ENCODE data around the gene MT1G.

Gene MT1G

DNA sequence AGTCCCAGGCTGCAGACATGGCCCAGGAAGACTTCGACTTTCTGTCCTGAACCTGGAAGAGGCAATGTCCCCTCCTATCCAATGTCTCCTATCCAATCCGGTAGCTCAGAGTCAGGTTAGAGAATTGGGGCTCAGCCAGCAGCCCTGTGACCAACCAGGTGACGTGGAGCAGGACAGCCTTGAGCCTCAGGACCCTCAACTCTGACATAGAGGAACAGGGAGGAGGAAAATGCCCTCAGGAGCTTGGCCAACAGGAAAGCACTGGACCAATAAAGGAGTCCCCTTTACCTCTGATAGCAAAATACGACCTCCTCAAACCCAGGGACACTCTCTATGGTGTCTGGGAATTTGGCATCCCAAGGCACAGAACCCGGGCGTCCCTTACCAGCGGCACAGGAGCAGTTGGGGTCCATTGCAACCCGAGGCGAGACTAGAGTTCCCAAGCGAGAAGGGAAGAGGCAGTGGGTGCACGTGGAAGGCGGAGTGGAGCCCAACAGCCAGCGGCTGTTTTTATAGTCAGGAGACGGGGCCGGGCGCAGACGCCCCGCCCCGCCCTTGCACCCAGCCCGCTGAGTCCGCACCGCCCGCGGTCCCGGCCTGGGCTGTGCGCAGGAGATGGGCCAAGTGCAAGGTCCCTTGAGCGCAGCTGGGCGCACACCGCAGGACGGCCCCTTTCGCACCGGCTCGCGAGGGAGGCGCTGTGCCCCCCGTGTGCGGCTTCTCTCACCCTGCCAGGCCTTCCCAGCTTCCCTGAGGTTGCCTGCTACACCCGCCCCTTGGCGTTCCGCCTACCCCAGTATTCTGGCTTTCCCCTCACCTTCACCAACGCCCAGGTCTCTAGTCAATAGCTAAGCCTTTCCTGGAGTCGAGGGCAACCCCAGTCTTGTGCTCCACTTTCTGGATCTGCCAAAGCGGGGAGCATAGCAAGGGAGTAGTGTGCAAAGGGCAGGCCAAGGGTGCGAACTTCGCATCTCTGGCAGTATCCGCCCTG, at the start of gene MT1G:
Gene MT1G (minus strand): TSS at position 485 of the 991 bp plus-strand sequence. CDS start 72 bp downstream, at position 413.
- TF ChIP-seq TCF12 (IDR thresholded peaks at IDR 0.05; ENCODE audit: low read depth) (no peak), TAF1 (IDR thresholded peaks at IDR 0.05; ENCODE audit: low read depth) (no peak), RAD21 (IDR thresholded peaks at IDR 0.05; ENCODE audit: low read depth) (no peak), TEAD4 (IDR thresholded peaks at IDR 0.05) (no peak), EGR1 (IDR thresholded peaks at IDR 0.05) (no peak), EP300 (IDR thresholded peaks at IDR 0.05; ENCODE audit: borderline replicate concordance) (no peak), FOXM1 (IDR thresholded peaks at IDR 0.05; ENCODE audit: borderline replicate concordance, low read depth) (no peak), CREB1 (IDR thresholded peaks at IDR 0.05; ENCODE audit: low read depth) (no peak), NFIC (IDR thresholded peaks at IDR 0.05) (no peak), CEBPB (IDR thresholded peaks at IDR 0.05) (no peak), YY1 (IDR thresholded peaks at IDR 0.05; ENCODE audit: low read depth) (no peak)
- TF ChIP-seq, protein P1, sequence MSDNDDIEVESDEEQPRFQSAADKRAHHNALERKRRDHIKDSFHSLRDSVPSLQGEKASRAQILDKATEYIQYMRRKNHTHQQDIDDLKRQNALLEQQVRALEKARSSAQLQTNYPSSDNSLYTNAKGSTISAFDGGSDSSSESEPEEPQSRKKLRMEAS (IDR thresholded peaks at IDR 0.05): no peak
- TF ChIP-seq, protein P2, sequence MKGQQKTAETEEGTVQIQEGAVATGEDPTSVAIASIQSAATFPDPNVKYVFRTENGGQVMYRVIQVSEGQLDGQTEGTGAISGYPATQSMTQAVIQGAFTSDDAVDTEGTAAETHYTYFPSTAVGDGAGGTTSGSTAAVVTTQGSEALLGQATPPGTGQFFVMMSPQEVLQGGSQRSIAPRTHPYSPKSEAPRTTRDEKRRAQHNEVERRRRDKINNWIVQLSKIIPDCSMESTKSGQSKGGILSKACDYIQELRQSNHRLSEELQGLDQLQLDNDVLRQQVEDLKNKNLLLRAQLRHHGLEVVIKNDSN (IDR thresholded peaks at IDR 0.05): no peak
- TF ChIP-seq, protein P3, sequence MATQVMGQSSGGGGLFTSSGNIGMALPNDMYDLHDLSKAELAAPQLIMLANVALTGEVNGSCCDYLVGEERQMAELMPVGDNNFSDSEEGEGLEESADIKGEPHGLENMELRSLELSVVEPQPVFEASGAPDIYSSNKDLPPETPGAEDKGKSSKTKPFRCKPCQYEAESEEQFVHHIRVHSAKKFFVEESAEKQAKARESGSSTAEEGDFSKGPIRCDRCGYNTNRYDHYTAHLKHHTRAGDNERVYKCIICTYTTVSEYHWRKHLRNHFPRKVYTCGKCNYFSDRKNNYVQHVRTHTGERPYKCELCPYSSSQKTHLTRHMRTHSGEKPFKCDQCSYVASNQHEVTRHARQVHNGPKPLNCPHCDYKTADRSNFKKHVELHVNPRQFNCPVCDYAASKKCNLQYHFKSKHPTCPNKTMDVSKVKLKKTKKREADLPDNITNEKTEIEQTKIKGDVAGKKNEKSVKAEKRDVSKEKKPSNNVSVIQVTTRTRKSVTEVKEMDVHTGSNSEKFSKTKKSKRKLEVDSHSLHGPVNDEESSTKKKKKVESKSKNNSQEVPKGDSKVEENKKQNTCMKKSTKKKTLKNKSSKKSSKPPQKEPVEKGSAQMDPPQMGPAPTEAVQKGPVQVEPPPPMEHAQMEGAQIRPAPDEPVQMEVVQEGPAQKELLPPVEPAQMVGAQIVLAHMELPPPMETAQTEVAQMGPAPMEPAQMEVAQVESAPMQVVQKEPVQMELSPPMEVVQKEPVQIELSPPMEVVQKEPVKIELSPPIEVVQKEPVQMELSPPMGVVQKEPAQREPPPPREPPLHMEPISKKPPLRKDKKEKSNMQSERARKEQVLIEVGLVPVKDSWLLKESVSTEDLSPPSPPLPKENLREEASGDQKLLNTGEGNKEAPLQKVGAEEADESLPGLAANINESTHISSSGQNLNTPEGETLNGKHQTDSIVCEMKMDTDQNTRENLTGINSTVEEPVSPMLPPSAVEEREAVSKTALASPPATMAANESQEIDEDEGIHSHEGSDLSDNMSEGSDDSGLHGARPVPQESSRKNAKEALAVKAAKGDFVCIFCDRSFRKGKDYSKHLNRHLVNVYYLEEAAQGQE (IDR thresholded peaks at IDR 0.05; ENCODE audit: low read depth): no peak

DNA sequence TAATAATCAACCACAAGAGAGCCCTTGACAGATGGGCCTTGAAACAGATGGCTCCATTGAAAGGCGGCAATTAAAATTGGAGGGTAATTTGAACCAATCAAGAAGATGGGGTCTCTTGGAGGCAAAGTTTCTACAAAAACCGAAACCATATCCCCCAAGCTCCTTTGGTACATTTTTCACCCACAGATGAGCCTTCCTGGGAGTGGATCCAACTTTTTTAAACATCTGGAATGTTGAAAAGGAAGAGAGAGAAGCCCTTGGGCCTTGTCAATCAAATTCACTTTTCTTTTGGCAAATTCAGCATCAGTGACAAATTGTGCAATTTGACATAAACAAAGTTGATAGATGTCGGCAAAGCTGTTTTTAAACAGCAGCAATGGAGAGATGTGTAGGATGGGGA, 48.9 kb upstream of the MT1G start:
- no peak for TF ChIP-seq FOXM1 (IDR thresholded peaks at IDR 0.05; ENCODE audit: borderline replicate concordance, low read depth)
- TF ChIP-seq, protein P1 (IDR thresholded peaks at IDR 0.05): no peak
- TF ChIP-seq YY1 (IDR thresholded peaks at IDR 0.05; ENCODE audit: low read depth): no peak
- no peak for TF ChIP-seq CREB1 (IDR thresholded peaks at IDR 0.05; ENCODE audit: low read depth)
- TF ChIP-seq ZBTB7A (IDR thresholded peaks at IDR 0.05; ENCODE audit: low read depth): no peak
- TF ChIP-seq EP300 (IDR thresholded peaks at IDR 0.05; ENCODE audit: borderline replicate concordance): no peak
- TF ChIP-seq, protein P3 (IDR thresholded peaks at IDR 0.05; ENCODE audit: low read depth): no peak
- TF ChIP-seq RAD21 (IDR thresholded peaks at IDR 0.05; ENCODE audit: low read depth): no peak
- TF ChIP-seq, protein P2 (IDR thresholded peaks at IDR 0.05): no peak

DNA sequence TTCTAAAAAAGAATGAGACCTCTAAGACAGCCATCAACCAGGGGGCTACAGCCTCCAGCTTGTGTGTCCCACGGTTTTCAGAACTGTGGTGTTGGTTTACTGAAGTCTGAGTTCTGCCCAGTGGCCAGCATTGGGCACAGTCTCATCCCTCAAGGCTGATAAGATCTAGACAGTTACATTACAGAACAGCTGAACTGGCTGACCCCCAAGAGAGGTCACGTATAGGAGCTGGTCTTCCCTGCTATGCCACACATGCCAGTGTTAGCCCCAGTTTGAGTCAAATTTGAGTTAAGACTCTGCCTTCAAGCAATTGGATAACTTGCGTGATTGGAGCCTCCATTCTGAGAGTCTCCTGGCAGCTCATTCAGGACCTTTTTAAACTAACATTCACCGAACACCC, 47.3 kb upstream of the MT1G start:
- TF ChIP-seq, protein P1 (IDR thresholded peaks at IDR 0.05): no peak
- TF ChIP-seq ZBTB7A (IDR thresholded peaks at IDR 0.05; ENCODE audit: low read depth): no peak
- TF ChIP-seq FOXM1 (IDR thresholded peaks at IDR 0.05; ENCODE audit: borderline replicate concordance, low read depth): no peak
- no peak for TF ChIP-seq CEBPB (IDR thresholded peaks at IDR 0.05)
- TF ChIP-seq, protein P3 (IDR thresholded peaks at IDR 0.05; ENCODE audit: low read depth): no peak
- TF ChIP-seq RAD21 (IDR thresholded peaks at IDR 0.05; ENCODE audit: low read depth): no peak
- no peak for TF ChIP-seq TEAD4 (IDR thresholded peaks at IDR 0.05)
- TF ChIP-seq TAF1 (IDR thresholded peaks at IDR 0.05; ENCODE audit: low read depth): no peak
- no peak for TF ChIP-seq YY1 (IDR thresholded peaks at IDR 0.05; ENCODE audit: low read depth)
- TF ChIP-seq EGR1 (IDR thresholded peaks at IDR 0.05): no peak

DNA sequence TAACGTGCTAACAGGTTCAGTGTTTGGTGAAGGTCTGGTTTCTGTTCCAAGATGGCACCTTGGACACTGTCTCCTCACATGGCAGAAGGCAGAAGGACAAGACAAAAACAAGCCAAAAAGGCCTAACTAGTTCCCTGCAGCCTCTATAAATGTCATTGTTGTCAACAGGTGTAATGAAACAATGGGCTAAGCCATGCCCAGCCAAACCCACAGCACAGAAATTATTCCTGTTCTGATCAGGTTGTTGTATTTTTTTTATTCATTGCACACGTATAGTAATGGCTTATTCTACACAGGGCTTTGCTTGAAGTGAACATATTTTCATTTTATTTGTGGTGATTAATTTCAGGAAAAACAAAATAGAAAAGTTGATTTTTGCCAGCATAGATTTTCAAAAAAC, 45.9 kb upstream of the MT1G start:
- TF ChIP-seq, protein P2 (IDR thresholded peaks at IDR 0.05): no peak
- TF ChIP-seq, protein P3 (IDR thresholded peaks at IDR 0.05; ENCODE audit: low read depth): no peak
- TF ChIP-seq YY1 (IDR thresholded peaks at IDR 0.05; ENCODE audit: low read depth) (no peak), EGR1 (IDR thresholded peaks at IDR 0.05) (no peak), FOXM1 (IDR thresholded peaks at IDR 0.05; ENCODE audit: borderline replicate concordance, low read depth) (no peak), RAD21 (IDR thresholded peaks at IDR 0.05; ENCODE audit: low read depth) (no peak), ZBTB7A (IDR thresholded peaks at IDR 0.05; ENCODE audit: low read depth) (no peak)

All from Ishikawa (cell line).